Osteocyte (in vitro differentiated cells): Measurements from ENCODE around the gene FBXO34. TPM values are rescaled to one million over a fixed set of nuclear protein-coding genes. Genes with fewer than 3 reads are reported as not detected.

Experiments used
- DNase-seq: peaks from one replicate; pipeline ENCODE4 v3.0.0; 2021; ENCODE audit warnings: mixed read lengths; ENCODE audit not compliant: unreplicated experiment; ENCODE audit errors: extremely low spot score
- H3K27ac Mint-ChIP-seq: one replicate; pipeline ENCODE4 v1.8.0; 2021; ENCODE audit warnings: mild to moderate bottlenecking, mixed read lengths; ENCODE audit not compliant: unreplicated experiment
- H3K27me3 Mint-ChIP-seq: one replicate; pipeline ENCODE4 v1.8.0; 2021; ENCODE audit warnings: mixed read lengths; ENCODE audit not compliant: unreplicated experiment
- H3K36me3 Mint-ChIP-seq: one replicate; pipeline ENCODE4 v1.8.0; 2021; ENCODE audit warnings: mixed read lengths; ENCODE audit not compliant: unreplicated experiment
- H3K4me1 Mint-ChIP-seq: one replicate; pipeline ENCODE4 v1.8.0; 2021; ENCODE audit warnings: mixed read lengths; ENCODE audit not compliant: unreplicated experiment
- H3K4me3 Mint-ChIP-seq: one replicate; pipeline ENCODE4 v1.8.0; 2021; ENCODE audit warnings: mild to moderate bottlenecking, moderate library complexity, mixed read lengths; ENCODE audit not compliant: unreplicated experiment
- H3K9me3 Mint-ChIP-seq: one replicate; pipeline ENCODE4 v1.8.0; 2021; ENCODE audit warnings: mixed read lengths; ENCODE audit not compliant: unreplicated experiment
- total RNA-seq: library from RNA; stranded (reverse); gene quantifications from 2 replicates; pipeline ENCODE4 v1.2.1, GENCODE V29; 2021
- TF ChIP-seq, protein P1 (sequence below): fragments of 200-600 bp; sonication (generic); IDR thresholded peaks from 2 replicates; pipeline ENCODE4 v1.5.0; 2021; ENCODE audit warnings: antibody characterized with exemption, mild to moderate bottlenecking, moderate library complexity

Gene FBXO34
- total RNA-seq, 1 donor from 2014 or later = 16.4 TPM

DNA sequence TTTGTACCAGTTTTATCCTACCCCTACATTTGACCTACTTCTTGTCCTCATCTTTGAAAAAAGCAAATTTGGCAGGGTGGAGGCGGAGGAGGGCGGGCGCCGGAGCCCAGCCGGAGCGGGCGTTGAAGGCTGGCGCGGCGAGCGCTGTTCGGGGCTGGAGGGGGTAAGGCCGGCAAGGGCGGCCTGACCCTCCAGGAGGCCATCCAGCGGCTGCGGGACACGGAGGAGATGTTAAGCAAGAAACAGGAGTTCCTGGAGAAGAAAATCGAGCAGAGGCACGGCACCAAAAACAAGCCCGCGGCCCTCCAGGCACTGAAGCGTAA lies 27.2 kb downstream of the FBXO34 start:
- TF ChIP-seq, protein P1, sequence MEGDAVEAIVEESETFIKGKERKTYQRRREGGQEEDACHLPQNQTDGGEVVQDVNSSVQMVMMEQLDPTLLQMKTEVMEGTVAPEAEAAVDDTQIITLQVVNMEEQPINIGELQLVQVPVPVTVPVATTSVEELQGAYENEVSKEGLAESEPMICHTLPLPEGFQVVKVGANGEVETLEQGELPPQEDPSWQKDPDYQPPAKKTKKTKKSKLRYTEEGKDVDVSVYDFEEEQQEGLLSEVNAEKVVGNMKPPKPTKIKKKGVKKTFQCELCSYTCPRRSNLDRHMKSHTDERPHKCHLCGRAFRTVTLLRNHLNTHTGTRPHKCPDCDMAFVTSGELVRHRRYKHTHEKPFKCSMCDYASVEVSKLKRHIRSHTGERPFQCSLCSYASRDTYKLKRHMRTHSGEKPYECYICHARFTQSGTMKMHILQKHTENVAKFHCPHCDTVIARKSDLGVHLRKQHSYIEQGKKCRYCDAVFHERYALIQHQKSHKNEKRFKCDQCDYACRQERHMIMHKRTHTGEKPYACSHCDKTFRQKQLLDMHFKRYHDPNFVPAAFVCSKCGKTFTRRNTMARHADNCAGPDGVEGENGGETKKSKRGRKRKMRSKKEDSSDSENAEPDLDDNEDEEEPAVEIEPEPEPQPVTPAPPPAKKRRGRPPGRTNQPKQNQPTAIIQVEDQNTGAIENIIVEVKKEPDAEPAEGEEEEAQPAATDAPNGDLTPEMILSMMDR = no peak
- no peaks in the 10 kb centered on the region for H3K27me3 Mint-ChIP-seq
- peaks cover 11% of the 10 kb centered on the region for H3K36me3 Mint-ChIP-seq
- H3K4me1 Mint-ChIP-seq = peaks cover 19% of the 10 kb centered on the region
- no peak for DNase-seq
- H3K4me3 Mint-ChIP-seq = no peak overlapping the region
- no peak overlapping the region for H3K27ac Mint-ChIP-seq
- H3K9me3 Mint-ChIP-seq = no peaks in the 10 kb centered on the region

DNA sequence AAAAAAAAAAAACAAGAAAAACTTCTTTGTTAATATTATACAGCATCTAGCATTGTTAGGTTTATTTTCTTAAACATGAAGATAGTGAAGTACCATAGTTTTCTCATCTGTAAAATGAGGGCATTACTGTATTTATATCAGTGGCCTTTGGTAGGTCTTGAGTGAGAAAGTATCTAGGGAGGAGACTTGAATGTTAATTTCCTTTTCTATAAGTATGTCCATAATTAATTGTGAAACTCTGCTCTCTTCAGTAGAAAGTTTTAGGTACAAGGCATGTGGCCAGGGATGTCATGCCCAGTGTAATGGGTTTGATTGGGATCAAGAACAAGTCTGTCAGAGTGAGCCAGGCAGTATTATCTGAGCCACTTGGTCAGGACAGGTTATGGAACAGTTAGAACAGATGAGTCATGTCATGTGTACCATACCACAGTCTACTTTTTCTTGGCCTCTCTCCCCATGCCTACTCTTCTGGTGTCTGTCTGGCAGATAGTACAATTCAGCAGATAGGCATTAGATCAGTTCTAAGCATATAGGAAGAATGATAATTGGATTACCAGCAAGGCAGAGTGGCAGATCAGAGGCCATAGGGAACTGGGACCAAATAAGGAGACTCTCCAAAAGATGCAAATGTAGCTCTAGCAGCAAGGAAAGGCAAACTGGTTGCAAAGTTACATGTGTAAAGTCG lies 30.4 kb downstream of the FBXO34 start:
- Mint-ChIP-seq H3K36me3 (peaks cover 11% of the 10 kb centered on the region), H3K4me1 (peaks cover 26% of the 10 kb centered on the region), H3K27ac (peak overlapping the region; percentile 23), H3K4me3 (no peak overlapping the region), H3K27me3 (no peaks in the 10 kb centered on the region), H3K9me3 (no peaks in the 10 kb centered on the region)
- DNase-seq = no peak
- TF ChIP-seq, protein P1 = no peak

DNA sequence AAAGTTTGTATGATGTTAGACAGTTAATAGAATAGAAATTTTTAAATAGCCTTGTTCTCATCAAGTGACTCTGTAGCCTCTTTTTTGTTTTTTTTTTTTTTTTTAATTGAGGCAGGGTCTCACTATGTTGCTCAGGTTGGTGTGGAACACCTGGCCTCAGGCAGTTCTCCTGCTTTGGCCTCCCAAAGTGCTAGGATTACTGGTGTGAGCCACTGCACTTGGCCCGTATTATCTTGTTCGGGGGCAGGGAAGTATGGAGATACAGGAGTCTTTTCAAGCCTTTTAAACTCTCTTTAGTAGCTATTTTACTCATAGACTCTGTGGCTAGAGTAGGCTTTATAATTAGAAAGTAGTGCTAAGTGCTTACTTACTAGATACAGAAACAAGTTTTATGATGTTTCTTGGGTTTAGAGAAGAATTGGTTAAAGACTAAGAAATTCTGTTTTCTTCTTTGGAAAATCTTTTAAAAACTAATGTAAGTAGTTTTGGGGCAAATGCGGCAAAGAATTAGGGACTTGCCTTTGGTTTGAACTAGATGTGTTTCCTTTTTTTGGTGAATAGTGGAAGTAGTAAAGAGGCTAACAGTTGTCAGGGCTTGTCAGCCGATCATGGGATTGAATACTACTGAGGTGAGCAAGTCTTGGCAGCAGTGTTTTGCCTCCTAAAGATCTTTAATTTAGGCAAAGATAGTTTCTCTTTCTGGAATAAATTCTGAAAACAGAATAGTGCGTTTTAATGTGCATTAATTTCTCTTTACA lies 31.3 kb downstream of the FBXO34 start:
- Mint-ChIP-seq H3K27ac (no peak overlapping the region), H3K4me1 (peaks cover 28% of the 10 kb centered on the region), H3K4me3 (no peak overlapping the region), H3K36me3 (peaks cover 11% of the 10 kb centered on the region), H3K9me3 (no peaks in the 10 kb centered on the region), H3K27me3 (no peaks in the 10 kb centered on the region)
- TF ChIP-seq, protein P1 = no peak
- DNase-seq = no peak

DNA sequence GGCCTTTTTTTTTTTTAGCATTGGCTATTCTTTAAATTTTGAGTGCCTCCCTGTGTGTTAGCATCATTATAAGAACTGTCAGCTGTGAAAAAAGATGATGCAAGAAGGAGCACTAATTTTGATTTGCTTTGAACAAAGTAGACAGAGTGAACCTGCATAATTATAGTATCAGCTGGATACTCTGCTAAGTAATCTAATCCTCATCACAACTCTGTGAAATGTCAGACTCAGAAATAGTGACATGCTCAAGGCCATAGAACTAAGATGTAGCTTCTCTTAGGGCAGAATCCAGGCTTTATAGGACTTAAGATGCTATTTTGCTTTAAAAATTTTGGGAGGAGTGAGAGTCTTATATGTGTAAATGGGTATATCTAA lies 31.9 kb downstream of the FBXO34 start:
- TF ChIP-seq, protein P1 = no peak
- Mint-ChIP-seq H3K27me3 (no peaks in the 10 kb centered on the region), H3K27ac (no peak overlapping the region), H3K9me3 (no peaks in the 10 kb centered on the region), H3K4me3 (no peak overlapping the region), H3K4me1 (peaks cover 22% of the 10 kb centered on the region), H3K36me3 (peaks cover 8% of the 10 kb centered on the region)
- DNase-seq = no peak

DNA sequence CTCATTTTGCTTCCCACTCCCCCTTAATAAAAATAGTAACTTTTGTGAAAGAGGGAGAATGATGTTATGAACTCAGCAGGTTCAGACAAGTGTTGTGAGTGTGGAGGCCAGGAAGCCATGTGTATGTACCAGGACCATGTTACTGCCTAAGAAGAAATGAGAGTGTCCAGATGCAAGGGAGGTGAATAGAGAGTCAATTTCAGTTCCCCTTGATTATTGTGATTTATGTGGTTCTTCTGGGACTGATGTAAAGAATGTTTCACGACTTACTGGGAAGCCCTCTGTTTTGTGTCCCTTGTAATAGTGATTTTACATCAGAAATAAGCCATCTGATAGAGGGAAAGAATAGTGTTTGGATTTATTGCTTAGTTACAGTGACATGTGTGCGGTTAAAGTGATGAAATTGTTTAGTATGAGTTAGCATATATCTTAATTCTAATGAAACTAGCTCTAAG lies 32.5 kb downstream of the FBXO34 start:
- TF ChIP-seq, protein P1 = no peak
- peak overlapping the region; percentile 36 for H3K27ac Mint-ChIP-seq
- peaks cover 20% of the 10 kb centered on the region for H3K4me1 Mint-ChIP-seq
- peaks cover 4% of the 10 kb centered on the region for H3K36me3 Mint-ChIP-seq
- H3K4me3 Mint-ChIP-seq = no peak overlapping the region
- no peak for DNase-seq
- no peaks in the 10 kb centered on the region for H3K27me3 Mint-ChIP-seq
- no peaks in the 10 kb centered on the region for H3K9me3 Mint-ChIP-seq
